ENCODE results near the gene FRMD4A. TPM values are rescaled to one million over a fixed set of nuclear protein-coding genes. Genes with fewer than 3 reads are reported as not detected.

The FRMD4A gene
- total and polyA plus RNA-seq, 2 experiments from 2014 or later: 11.9 to 17.5 TPM

DNA sequence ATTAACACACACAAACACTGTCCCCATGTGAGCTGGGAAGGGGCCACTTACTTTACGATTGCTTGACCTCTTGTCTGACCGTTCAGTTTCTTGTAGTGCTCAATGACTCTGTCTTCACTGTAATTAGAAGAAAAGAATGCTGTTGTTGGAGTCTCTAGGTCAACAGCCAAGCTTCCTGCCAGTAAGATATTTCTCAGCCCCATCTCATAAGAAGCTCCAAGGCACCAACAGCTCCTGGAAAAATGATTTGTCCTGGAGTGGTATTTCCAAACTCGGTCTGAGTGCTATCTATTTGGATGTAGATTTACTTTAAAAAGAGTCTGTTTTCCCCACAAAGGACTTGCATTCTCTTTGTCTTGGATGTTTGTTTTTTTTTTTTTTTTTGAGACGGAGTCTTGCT lies 590.3 kb downstream of the FRMD4A start:
- Histone ChIP-seq H3K9me2 (ENCODE audit: insufficient read depth) (no peaks in the 10 kb centered on the region), H3F3A (ENCODE audit: insufficient read depth) (peaks cover under 1% of the 10 kb centered on the region; the same call in 1 of the 2 replicates), H3K4me2 (ENCODE audit: unreplicated experiment) (no peak overlapping the region), H2AFZ (no peak overlapping the region), H3K4me1 (ENCODE audit: insufficient read depth) (peaks cover 3% of the 10 kb centered on the region; the same call in 1 of the 2 replicates), H3K27me3 (replicated peaks; ENCODE audit: insufficient read depth) (no peaks in the 10 kb centered on the region), H3K27ac (no peak overlapping the region), H4K20me1 (ENCODE audit: insufficient read depth) (no peaks in the 10 kb centered on the region), H3K9ac (no peak overlapping the region), H3K36me3 (ENCODE audit: low read depth) (peaks cover 10% of the 10 kb centered on the region; the same call in 1 of the 2 replicates), H3K4me3 (no peak overlapping the region), H3K9me3 (ENCODE audit: low read depth) (no peaks in the 10 kb centered on the region), H3K79me2 (ENCODE audit: insufficient read depth) (no peaks in the 10 kb centered on the region)
- in situ Hi-C loops (cut with MboI): no loop called here
- no peak for DNase-seq
- 87 to 97% methylated on average over 4 of the region's 4 CpGs for WGBS, 2 experiments (ENCODE audit: low coverage in 1 of 2, low lambda C conversion rate in 2 of 2, missing lambda C conversion rate in 2 of 2)
- TF ChIP-seq EZH2 (IDR thresholded peaks at IDR 0.05; ENCODE audit: insufficient read depth, poor library complexity, severe bottlenecking): no peak
- TF ChIP-seq EZH2phosphoT487 (IDR thresholded peaks at IDR 0.05; ENCODE audit: insufficient read depth, low read depth): no peak

DNA sequence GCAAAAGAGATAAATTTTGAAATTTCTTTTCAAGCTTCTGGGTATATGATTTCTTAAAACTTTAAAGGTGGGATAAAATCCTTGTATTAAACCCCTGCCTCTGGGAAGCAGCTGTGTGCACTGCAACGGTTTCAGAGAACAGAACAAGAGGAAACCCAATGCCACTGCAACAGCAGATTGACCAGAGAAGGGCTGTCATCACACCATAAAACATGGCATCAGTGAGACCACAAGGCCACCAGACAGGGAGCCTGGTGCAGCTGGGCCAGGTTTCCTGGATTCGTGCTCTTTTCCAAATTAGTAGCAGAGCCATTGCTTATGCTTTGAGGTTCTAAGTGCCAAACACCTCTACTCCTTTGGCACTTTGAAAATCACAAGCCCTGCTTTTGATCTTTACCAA lies 591.5 kb downstream of the FRMD4A start:
- no peak overlapping the region for H3K4me3 ChIP-seq
- H4K20me1 ChIP-seq (ENCODE audit: insufficient read depth): no peaks in the 10 kb centered on the region
- H3K27ac ChIP-seq: no peak overlapping the region
- no peaks in the 10 kb centered on the region for H3F3A ChIP-seq (ENCODE audit: insufficient read depth)
- TF ChIP-seq EZH2 (IDR thresholded peaks at IDR 0.05; ENCODE audit: insufficient read depth, poor library complexity, severe bottlenecking) (no peak), EZH2phosphoT487 (IDR thresholded peaks at IDR 0.05; ENCODE audit: insufficient read depth, low read depth) (no peak)
- in situ Hi-C loops (cut with MboI): no loop called here
- no peaks in the 10 kb centered on the region for H3K9me3 ChIP-seq (ENCODE audit: low read depth)
- no peak overlapping the region for H3K9ac ChIP-seq
- H3K79me2 ChIP-seq (ENCODE audit: insufficient read depth): no peaks in the 10 kb centered on the region
- no peaks in the 10 kb centered on the region for H3K4me1 ChIP-seq (ENCODE audit: insufficient read depth)
- H3K36me3 ChIP-seq (ENCODE audit: low read depth): peaks cover 12% of the 10 kb centered on the region; the same call in 1 of the 2 replicates
- DNase-seq: no peak
- WGBS, 2 experiments (ENCODE audit: low coverage in 1 of 2, low lambda C conversion rate in 2 of 2, missing lambda C conversion rate in 2 of 2): 84 to 85% methylated on average over 2 of the region's 2 CpGs
- H2AFZ ChIP-seq: no peak overlapping the region
- no peak overlapping the region for H3K4me2 ChIP-seq (ENCODE audit: unreplicated experiment)
- no peaks in the 10 kb centered on the region for H3K27me3 ChIP-seq (replicated peaks; ENCODE audit: insufficient read depth)
- H3K9me2 ChIP-seq (ENCODE audit: insufficient read depth): no peaks in the 10 kb centered on the region

DNA sequence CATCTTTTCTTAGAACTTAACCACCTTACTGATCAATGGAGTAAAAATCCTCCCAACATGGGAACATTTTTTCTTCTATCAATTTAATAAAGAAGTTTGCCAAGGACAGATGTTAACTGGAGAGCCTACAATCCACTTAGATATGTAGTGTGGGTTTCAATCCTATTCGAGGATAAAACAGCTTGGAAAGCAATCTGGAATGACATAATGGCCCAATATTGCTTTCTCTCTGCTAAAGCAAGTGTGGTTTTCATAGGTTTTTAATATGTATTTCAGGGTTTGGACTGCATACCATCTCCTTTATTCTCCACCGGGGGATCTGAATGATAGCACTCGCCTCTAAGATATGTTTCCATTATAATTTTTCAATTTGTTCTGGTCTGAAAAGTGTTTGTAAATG lies 594.2 kb downstream of the FRMD4A start:
- Histone ChIP-seq H2AFZ (no peak overlapping the region), H3K79me2 (ENCODE audit: insufficient read depth) (no peaks in the 10 kb centered on the region), H3K4me3 (no peak overlapping the region), H4K20me1 (ENCODE audit: insufficient read depth) (no peaks in the 10 kb centered on the region), H3K27ac (no peak overlapping the region), H3F3A (ENCODE audit: insufficient read depth) (no peaks in the 10 kb centered on the region), H3K4me2 (ENCODE audit: unreplicated experiment) (no peak overlapping the region), H3K9me2 (ENCODE audit: insufficient read depth) (no peaks in the 10 kb centered on the region), H3K9me3 (ENCODE audit: low read depth) (no peaks in the 10 kb centered on the region), H3K36me3 (ENCODE audit: low read depth) (peaks cover 12% of the 10 kb centered on the region; the same call in 1 of the 2 replicates), H3K9ac (no peak overlapping the region), H3K27me3 (replicated peaks; ENCODE audit: insufficient read depth) (no peaks in the 10 kb centered on the region), H3K4me1 (ENCODE audit: insufficient read depth) (no peaks in the 10 kb centered on the region)
- TF ChIP-seq EZH2phosphoT487 (IDR thresholded peaks at IDR 0.05; ENCODE audit: insufficient read depth, low read depth) (no peak), EZH2 (IDR thresholded peaks at IDR 0.05; ENCODE audit: insufficient read depth, poor library complexity, severe bottlenecking) (no peak)
- no peak for DNase-seq
- WGBS, 2 experiments (ENCODE audit: low coverage in 1 of 2, low lambda C conversion rate in 2 of 2, missing lambda C conversion rate in 2 of 2): 88 to 90% methylated on average over 3 of the region's 3 CpGs
- in situ Hi-C loops (cut with MboI): no loop called here

DNA sequence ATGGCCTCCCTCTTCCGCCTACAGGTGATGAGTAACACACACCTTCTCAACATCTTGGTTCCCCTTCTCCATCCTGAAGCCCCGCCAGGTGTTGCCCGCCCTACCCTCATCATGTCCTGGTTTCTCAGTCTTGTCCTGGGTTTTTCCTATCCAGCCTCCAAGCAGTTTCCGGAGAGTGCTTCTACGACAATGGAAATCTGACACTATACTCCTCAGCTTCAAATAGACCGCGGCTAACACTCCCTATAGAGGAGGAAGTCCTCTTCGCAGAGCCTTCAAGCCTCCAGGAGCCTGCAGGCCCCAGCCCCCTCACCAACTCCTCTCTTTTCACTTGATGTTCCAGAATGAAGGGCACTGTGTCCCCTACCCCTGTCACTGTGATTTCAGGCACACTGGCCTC lies 596.6 kb downstream of the FRMD4A start:
- H3K4me2 ChIP-seq (ENCODE audit: unreplicated experiment): no peak overlapping the region
- no peak for DNase-seq
- TF ChIP-seq EZH2 (IDR thresholded peaks at IDR 0.05; ENCODE audit: insufficient read depth, poor library complexity, severe bottlenecking): no peak
- H3K9ac ChIP-seq: no peak overlapping the region
- WGBS, 2 experiments (ENCODE audit: low coverage in 1 of 2, low lambda C conversion rate in 2 of 2, missing lambda C conversion rate in 2 of 2): 96% methylated on average over 8 of the region's 8 CpGs
- no peaks in the 10 kb centered on the region for H3K79me2 ChIP-seq (ENCODE audit: insufficient read depth)
- no peaks in the 10 kb centered on the region for H3K27me3 ChIP-seq (replicated peaks; ENCODE audit: insufficient read depth)
- in situ Hi-C loops (cut with MboI): no loop called here
- H3F3A ChIP-seq (ENCODE audit: insufficient read depth): no peaks in the 10 kb centered on the region
- H3K27ac ChIP-seq: no peak overlapping the region
- no peak overlapping the region for H3K4me3 ChIP-seq
- H2AFZ ChIP-seq: no peak overlapping the region
- H3K9me3 ChIP-seq (ENCODE audit: low read depth): no peaks in the 10 kb centered on the region
- H3K4me1 ChIP-seq (ENCODE audit: insufficient read depth): no peaks in the 10 kb centered on the region
- no peaks in the 10 kb centered on the region for H3K9me2 ChIP-seq (ENCODE audit: insufficient read depth)
- peaks cover 15% of the 10 kb centered on the region; the same call in 1 of the 2 replicates for H3K36me3 ChIP-seq (ENCODE audit: low read depth)
- no peaks in the 10 kb centered on the region for H4K20me1 ChIP-seq (ENCODE audit: insufficient read depth)

DNA sequence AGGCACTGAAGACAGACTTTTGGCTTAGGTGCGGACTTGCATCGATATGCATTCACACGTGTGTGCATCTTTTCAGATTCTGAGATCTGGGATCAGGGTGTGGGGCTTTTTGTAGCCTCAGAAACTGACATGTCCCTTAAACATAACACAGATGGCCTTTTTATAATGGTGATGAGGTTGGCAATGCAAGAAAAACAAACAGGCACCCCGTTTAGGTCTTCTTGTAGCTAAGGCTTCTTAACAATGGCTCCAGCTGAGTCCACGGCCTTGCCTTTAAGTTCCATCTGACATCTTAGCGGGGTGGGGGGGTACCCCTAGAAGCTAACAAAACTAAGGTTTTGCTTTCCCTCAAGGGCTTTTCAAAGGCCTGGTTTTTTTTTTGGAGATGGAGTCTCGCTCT lies 597.7 kb downstream of the FRMD4A start:
- TF ChIP-seq EZH2phosphoT487 (IDR thresholded peaks at IDR 0.05; ENCODE audit: insufficient read depth, low read depth) (no peak), EZH2 (IDR thresholded peaks at IDR 0.05; ENCODE audit: insufficient read depth, poor library complexity, severe bottlenecking) (no peak)
- H2AFZ ChIP-seq: no peak overlapping the region

More for the DNA sequence above, 597.7 kb downstream of the FRMD4A start:
- DNase-seq: no peak
- Histone ChIP-seq H3K9ac (no peak overlapping the region), H3K4me1 (ENCODE audit: insufficient read depth) (no peaks in the 10 kb centered on the region), H4K20me1 (ENCODE audit: insufficient read depth) (no peaks in the 10 kb centered on the region), H3K4me3 (no peak overlapping the region), H3K36me3 (ENCODE audit: low read depth) (peaks cover 15% of the 10 kb centered on the region; the same call in 1 of the 2 replicates), H3K9me2 (ENCODE audit: insufficient read depth) (no peaks in the 10 kb centered on the region), H3K4me2 (ENCODE audit: unreplicated experiment) (no peak overlapping the region), H3K79me2 (ENCODE audit: insufficient read depth) (no peaks in the 10 kb centered on the region), H3K27ac (no peak overlapping the region), H3K27me3 (replicated peaks; ENCODE audit: insufficient read depth) (no peaks in the 10 kb centered on the region), H3K9me3 (ENCODE audit: low read depth) (no peaks in the 10 kb centered on the region), H3F3A (ENCODE audit: insufficient read depth) (no peaks in the 10 kb centered on the region)
- in situ Hi-C loops (cut with MboI): no loop called here
- WGBS, 2 experiments (ENCODE audit: low coverage in 1 of 2, low lambda C conversion rate in 2 of 2, missing lambda C conversion rate in 2 of 2): 97% methylated on average over 7 of the region's 7 CpGs
